Activated CD8-positive, alpha-beta memory T cell treated with anti-CD3 and anti-CD28 coated beads for 48 hours (primary cell): ENCODE data around the gene HAS3.

Experiments used
- DNase-seq, 3 experiments: peaks; one replicate each; pipeline ENCODE4 v3.0.0-alpha.2; 2020; ENCODE audit warnings: low read depth in 2 of 3, low spot score in 2 of 3

The HAS3 gene

DNA sequence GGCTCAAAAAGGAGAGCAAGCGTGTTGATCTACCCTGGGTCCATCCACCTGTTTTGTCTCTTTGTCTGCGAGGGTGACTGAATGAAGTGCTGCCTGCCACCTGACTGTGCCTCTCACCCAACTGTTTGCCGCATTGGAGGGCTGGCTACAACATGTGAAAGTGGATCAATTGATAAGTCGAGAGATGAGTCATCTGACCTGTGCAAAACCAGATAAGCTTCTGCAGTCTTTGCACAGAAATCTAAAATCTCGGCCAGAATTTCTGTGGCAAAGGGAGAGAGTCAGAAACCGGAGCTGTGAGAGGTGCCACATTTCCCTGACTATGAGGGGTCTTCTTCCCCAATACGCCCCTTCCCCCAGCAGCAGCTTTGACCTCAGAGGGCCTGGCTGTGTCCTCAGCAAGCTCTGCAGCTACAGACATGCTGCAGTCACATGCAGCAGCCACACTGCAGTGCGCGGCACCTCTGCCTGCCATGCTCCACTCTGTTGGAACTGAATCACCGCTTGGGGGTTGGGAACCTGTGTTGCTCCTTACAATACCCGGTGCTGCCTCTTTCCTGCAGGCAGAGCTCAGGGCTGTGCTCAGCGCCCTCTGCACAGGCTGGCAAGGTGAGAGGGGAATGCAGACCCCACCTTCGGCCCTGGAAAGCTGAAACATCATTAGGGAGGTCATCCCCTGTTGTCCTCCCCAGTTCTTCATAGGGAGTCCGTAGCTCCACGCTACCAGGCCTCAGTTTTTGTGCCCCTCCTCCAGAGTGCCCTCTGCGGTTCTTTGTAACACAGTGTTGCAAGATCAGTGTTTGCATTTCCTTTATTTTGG, 16.2 kb upstream of the HAS3 start:
- DNase-seq: no peak

- DNase-seq: no peak
Observed at GRCh38 chr16:69093974-69094373, 11.5 kb upstream of the HAS3 start.

DNA sequence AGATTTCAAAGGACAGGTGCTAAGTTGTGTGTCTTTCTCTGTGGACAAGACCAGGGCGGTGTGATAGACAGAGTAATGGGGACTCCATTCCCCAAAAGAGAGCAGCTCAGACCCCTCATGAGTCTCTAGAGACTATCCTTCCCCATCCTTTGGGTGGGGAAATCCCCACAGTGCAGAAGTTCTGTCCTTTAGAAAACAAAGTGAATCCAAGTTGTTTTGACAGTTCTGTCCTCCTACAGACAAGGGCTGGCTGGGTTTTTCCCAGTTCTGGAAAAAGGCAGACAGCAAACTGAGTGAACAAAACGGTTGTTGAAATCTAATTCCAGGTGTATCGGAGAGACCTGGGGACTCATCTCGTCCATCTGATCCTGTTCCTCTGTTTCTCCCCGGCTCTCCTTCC, 11.0 kb upstream of the HAS3 start:
- no peak for DNase-seq

DNA sequence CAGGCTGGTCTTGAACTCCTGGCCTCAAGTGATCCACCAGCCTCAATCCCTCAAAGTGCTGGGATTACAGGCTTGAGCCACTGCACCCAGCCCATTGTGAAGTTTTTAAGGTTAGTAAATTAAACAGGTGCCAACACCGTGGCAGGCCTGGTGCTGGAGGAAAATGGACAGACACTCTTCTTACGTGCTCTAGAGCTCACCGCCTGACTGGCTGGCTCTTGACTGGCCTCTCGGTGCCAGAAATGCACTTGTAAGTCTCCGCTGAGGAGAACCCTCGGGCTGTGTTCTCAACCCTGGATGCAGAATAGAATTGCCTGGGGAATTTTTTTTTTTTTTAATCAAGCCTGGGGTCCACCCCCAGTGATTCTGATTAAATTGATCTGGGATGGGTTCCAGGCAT, 10.3 kb upstream of the HAS3 start:
- DNase-seq: no peak

DNA sequence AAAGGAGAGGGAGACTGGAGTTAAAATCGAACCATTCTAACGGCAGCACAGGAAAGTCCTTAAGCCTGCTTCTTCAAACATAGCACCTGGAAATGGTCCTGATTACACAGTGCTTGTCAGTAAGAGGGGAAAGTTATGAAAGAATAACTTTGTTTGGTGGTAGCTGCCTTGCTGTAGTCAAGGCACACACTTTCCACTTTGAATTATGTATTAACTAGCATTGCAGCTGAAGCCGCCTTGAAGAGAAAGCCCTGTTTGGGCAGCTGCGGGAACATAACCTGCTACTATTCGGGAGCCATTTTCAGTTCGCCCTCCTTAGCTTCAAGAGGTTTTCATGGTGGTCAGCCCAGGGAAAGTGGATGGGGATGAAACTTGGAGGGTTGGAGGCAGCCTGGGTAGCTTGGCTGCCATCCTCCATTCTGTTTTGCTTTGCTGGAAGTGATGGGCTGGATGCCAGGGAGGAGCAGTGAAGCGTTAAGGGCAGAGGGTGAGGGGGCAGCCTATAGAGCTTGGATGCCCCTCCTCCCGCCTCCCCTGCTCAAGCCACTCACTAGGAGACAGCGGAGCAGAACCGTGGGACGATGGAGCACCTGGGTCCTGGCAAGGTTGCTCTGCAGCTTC, 5.3 kb upstream of the HAS3 start:
- no peak for DNase-seq

- DNase-seq: no peak
Observed at GRCh38 chr16:69106491-69107315, 1.2 kb downstream of the HAS3 start.

GRCh38 chr16:69107316-69107962, 2.0 kb downstream of the HAS3 start:
- no peak for DNase-seq

DNA sequence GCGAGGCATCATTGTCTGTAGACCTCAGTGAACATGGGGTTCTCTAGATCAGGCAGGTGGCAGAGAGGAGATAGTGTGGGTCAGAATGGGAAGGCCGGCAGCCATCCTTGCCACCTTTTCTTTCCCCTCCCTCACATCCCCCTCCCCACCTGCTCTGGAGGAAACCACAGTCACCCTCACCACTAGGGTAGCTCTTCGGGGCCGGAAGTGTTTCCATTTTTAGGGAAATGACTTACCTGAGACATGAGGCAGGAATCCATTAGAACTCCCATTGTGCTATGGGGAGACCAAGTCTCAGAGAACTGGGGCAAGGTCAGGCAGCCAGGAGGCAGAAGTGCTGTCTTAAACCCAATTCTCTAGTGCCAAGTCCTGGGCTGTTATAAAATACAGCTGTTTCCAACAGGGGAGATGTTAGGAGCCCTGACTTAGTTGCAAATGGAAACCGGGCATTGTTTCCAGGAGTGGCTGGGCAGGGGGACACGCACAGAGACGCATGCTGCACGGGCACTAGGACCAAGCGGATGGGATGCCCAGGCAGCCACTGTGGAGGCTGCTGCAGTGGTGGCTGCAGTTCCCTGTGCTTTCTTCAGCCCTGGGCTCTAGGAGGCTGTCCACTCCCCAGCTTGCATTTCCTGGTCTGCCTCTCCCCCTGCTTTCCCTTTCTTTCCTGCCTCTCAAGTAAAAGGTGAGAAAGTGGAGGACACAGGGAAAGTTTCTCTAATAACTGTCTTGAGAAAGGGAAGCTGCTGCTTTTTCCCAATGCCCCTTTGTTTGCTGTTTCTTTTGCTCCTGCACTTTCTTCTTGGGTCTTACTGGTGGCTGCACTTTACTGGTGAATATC, 2.8 kb downstream of the HAS3 start:
- no peak for DNase-seq

DNA sequence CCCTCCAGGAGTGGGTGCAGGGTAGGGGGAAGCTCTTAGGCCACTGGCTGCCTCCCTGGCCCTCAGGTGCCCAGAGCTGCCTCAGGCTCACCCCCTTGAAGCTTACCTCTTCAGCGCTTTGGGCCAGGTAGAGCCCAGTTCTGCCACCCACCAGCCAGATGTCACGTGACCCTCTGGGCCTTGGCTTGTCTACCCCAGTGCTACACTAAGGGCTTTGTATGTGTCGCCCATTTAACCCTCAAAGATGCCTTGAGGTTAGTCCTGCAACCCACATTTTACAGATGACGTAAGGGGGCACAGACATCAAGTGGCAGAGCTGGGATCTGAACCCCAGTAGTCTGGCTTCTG, 3.4 kb downstream of the HAS3 start:
- no peak for DNase-seq

DNA sequence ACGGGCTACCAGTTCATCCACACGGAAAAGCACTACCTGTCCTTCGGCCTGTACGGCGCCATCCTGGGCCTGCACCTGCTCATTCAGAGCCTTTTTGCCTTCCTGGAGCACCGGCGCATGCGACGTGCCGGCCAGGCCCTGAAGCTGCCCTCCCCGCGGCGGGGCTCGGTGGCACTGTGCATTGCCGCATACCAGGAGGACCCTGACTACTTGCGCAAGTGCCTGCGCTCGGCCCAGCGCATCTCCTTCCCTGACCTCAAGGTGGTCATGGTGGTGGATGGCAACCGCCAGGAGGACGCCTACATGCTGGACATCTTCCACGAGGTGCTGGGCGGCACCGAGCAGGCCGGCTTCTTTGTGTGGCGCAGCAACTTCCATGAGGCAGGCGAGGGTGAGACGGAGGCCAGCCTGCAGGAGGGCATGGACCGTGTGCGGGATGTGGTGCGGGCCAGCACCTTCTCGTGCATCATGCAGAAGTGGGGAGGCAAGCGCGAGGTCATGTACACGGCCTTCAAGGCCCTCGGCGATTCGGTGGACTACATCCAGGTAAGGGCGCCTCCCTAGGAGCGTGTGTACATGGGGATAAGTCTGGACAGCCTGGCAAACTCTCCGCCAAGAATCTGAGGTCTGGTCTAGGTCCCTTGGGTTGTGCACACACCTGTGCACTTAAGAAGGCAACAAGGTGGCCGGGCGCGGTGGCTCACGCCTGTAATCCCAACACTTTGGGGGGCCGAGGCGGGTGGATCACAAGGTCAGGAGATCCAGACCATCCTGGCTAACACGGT, 4.2 kb downstream of the HAS3 start:
- no peak for DNase-seq

- no peak for DNase-seq
Observed at GRCh38 chr16:69110406-69110805, 5.0 kb downstream of the HAS3 start.

- DNase-seq: no peak
Observed at GRCh38 chr16:69111216-69111875, 5.9 kb downstream of the HAS3 start.

- no peak for DNase-seq
Observed at GRCh38 chr16:69111876-69112230, 6.4 kb downstream of the HAS3 start.

DNA sequence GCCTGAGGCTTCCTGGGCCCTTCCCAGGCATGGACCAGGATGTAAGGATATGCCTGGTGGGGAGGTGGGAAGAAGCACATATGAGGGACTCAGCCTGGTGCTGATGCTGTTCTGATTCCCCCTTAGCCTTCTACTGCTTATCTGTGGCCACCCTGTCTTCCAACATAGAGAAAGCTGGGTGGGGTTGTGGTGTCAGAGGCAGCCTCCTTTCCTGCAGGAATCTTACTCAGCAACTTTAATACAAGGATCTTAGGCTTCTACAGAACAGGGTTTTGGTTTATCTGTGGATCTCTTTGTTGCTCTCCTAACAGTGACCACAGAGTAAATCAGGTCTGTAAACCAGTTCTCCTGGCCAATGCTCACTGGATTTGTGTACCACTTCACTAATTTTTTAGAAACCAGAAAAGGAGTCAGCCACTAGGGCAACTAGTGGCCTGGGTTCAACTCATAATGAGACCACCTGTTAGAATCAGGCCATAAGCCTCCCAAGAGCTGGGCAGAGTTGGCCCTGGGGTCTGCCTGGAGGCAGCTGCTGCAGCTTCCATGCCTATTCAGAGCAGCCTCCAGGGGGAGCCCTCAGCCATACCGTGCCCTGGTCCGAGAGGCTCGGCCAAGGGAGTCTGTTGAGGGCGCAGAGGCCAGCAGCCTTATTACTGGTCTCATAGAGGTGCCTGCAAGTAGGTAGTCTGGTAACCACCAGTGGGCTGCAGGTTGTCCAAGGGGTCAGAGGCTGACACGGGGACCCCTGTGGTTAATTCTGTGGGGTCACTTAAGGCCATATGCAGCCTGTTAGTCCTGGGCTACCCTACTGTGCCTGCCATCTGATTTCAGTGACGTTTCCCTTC, 7.1 kb downstream of the HAS3 start:
- DNase-seq: no peak

GRCh38 chr16:69113216-69113615, 7.8 kb downstream of the HAS3 start:
- DNase-seq: no peak

DNA sequence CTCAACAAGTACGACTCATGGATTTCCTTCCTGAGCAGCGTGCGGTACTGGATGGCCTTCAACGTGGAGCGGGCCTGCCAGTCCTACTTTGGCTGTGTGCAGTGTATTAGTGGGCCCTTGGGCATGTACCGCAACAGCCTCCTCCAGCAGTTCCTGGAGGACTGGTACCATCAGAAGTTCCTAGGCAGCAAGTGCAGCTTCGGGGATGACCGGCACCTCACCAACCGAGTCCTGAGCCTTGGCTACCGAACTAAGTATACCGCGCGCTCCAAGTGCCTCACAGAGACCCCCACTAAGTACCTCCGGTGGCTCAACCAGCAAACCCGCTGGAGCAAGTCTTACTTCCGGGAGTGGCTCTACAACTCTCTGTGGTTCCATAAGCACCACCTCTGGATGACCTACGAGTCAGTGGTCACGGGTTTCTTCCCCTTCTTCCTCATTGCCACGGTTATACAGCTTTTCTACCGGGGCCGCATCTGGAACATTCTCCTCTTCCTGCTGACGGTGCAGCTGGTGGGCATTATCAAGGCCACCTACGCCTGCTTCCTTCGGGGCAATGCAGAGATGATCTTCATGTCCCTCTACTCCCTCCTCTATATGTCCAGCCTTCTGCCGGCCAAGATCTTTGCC, 9.0 kb downstream of the HAS3 start:
- no peak for DNase-seq

DNA sequence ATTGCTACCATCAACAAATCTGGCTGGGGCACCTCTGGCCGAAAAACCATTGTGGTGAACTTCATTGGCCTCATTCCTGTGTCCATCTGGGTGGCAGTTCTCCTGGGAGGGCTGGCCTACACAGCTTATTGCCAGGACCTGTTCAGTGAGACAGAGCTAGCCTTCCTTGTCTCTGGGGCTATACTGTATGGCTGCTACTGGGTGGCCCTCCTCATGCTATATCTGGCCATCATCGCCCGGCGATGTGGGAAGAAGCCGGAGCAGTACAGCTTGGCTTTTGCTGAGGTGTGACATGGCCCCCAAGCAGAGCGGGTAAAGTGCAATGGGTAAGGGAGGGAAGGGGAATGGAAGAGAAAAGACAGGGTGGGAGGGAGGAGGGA, 9.5 kb downstream of the HAS3 start:
- DNase-seq: no peak

- DNase-seq: no peak
Observed at GRCh38 chr16:69115361-69115760, 9.9 kb downstream of the HAS3 start.
